Hepatocyte (in vitro differentiated cells): ENCODE data around the gene KRT83.

Source experiments
- EZH2 ChIP-seq: fragments of 200-600 bp; sonication (generic); IDR thresholded peaks from 2 replicates; pipeline ENCODE4 v1.6.1; 2016; ENCODE audit warnings: antibody characterized with exemption, mild to moderate bottlenecking, borderline replicate concordance
- EZH2phosphoT487 ChIP-seq: fragments of 200-600 bp; sonication (generic); IDR thresholded peaks from one replicate; pipeline ENCODE4 v1.6.1; 2018; ENCODE audit warnings: antibody characterized with exemption, mild to moderate bottlenecking, low read depth, moderate library complexity; ENCODE audit not compliant: unreplicated experiment, severe bottlenecking
- TF ChIP-seq, protein P1 (sequence below): fragments of 200-600 bp; sonication (generic); IDR thresholded peaks from 2 replicates; pipeline ENCODE4 v1.5.1; 2016; ENCODE audit warnings: antibody characterized with exemption, mild to moderate bottlenecking; ENCODE audit not compliant: poor library complexity

DNA sequence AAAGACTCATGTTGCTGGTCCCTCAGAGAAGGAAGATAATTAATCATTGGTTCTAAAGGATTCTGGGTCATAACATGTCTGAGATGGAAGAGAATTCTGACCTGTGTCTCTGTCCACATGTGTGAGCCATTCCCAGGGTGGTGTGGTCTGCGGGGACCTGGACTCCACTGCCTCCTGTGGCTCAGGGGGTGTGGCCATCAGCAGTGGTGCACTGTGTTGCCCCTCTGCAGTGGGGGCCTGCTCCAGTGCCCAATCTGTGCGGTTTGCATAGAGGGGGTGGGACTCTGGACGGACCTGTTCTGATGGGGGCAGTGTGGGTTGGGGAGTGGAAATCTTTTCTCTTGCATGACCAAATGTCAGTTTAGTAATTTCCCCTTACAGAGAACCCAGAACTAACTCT lies 32.6 kb upstream of the KRT83 start:
- TF ChIP-seq EZH2 (no peak), EZH2phosphoT487 (no peak)
- TF ChIP-seq, protein P1, sequence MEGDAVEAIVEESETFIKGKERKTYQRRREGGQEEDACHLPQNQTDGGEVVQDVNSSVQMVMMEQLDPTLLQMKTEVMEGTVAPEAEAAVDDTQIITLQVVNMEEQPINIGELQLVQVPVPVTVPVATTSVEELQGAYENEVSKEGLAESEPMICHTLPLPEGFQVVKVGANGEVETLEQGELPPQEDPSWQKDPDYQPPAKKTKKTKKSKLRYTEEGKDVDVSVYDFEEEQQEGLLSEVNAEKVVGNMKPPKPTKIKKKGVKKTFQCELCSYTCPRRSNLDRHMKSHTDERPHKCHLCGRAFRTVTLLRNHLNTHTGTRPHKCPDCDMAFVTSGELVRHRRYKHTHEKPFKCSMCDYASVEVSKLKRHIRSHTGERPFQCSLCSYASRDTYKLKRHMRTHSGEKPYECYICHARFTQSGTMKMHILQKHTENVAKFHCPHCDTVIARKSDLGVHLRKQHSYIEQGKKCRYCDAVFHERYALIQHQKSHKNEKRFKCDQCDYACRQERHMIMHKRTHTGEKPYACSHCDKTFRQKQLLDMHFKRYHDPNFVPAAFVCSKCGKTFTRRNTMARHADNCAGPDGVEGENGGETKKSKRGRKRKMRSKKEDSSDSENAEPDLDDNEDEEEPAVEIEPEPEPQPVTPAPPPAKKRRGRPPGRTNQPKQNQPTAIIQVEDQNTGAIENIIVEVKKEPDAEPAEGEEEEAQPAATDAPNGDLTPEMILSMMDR = no peak
